OCI-LY7 (cell line): ENCODE measurements around the gene RGS19. TPM values are rescaled to one million over a fixed set of nuclear protein-coding genes. Genes with fewer than 3 reads are reported as not detected.
"Not testable (repeated sequence)": the region's sequence is repeated elsewhere in the genome, so short reads cannot be mapped to it uniquely, and the experiment has no call there.

Experiments used
- BruUV-seq: library from RNA; stranded (reverse); fragments of 400-500 nt; replicated peaks from 2 replicates; lab custom pipeline; 2021; lab: Mats Ljungman, UMichigan
- CTCF ChIA-PET: fragments of 300-600 bp; sonication (Branson Sonifier 250); formaldehyde crosslinking; loops from one replicate; lab custom pipeline; 2022; ENCODE audit warnings: antibody characterized with exemption; ENCODE audit not compliant: unreplicated experiment; lab: Charles Lee
- POLR2A ChIA-PET: fragments of 300-600 bp; sonication (Branson Sonifier 250); formaldehyde crosslinking; loops from one replicate; lab custom pipeline; 2022; ENCODE audit warnings: antibody characterized with exemption; lab: Charles Lee
- DNase-seq: peaks from one replicate; pipeline ENCODE4 v3.0.0-alpha.2; 2015; ENCODE audit warnings: low spot score
- H2AFZ ChIP-seq: fragments of 200-600 bp; sonication (generic), shearing (Covaris generic); 2 replicates; pipeline ENCODE4 v1.6.1; 2014; ENCODE audit warnings: mild to moderate bottlenecking, antibody characterized with exemption, low read length, moderate library complexity
- H3K27ac ChIP-seq: fragments of 200-600 bp; sonication (generic); 2 replicates; pipeline ENCODE4 v1.5.1; 2014; ENCODE audit warnings: mixed run types, low read depth, mild to moderate bottlenecking, moderate library complexity, low read length, inconsistent platforms; ENCODE audit not compliant: poor library complexity, severe bottlenecking
- H3K36me3 ChIP-seq: fragments of 200-600 bp; sonication (generic); 2 replicates; pipeline ENCODE4 v1.6.1; 2014; ENCODE audit warnings: mild to moderate bottlenecking, antibody characterized with exemption, low read length, moderate library complexity, mixed read lengths; ENCODE audit not compliant: insufficient read depth
- H3K4me1 ChIP-seq: fragments of 200-600 bp; sonication (generic); 2 replicates; pipeline ENCODE4 v1.5.1; 2014; ENCODE audit warnings: mild to moderate bottlenecking, low read length; ENCODE audit not compliant: insufficient read depth, poor library complexity, severe bottlenecking
- H3K4me2 ChIP-seq: fragments of 200-600 bp; sonication (generic); 2 replicates; pipeline ENCODE4 v1.6.1; 2014; ENCODE audit warnings: mild to moderate bottlenecking, low read length
- H3K4me3 ChIP-seq: fragments of 200-600 bp; sonication (generic); 2 replicates; pipeline ENCODE4 v1.5.1; 2014; ENCODE audit warnings: mild to moderate bottlenecking, low read depth, low read length; ENCODE audit not compliant: poor library complexity, severe bottlenecking
- H3K79me2 ChIP-seq: fragments of 200-600 bp; sonication (generic); 2 replicates; pipeline ENCODE4 v1.6.1; 2016; ENCODE audit warnings: low read depth, mild to moderate bottlenecking, low read length, moderate library complexity, mixed read lengths; ENCODE audit not compliant: insufficient read depth
- H3K9me2 ChIP-seq: fragments of 200-600 bp; sonication (generic); 2 replicates; pipeline ENCODE4 v1.6.1; 2016; ENCODE audit warnings: mild to moderate bottlenecking, low read length, mixed read lengths; ENCODE audit not compliant: insufficient read depth
- H3K9me3 ChIP-seq: fragments of 200-600 bp; sonication (generic); 2 replicates; pipeline ENCODE4 v1.6.1; 2014; ENCODE audit warnings: mild to moderate bottlenecking, mixed run types, low read length, mixed read lengths
- H4K20me1 ChIP-seq: fragments of 200-600 bp; sonication (generic); 2 replicates; pipeline ENCODE4 v1.6.1; 2014; ENCODE audit warnings: mild to moderate bottlenecking, antibody characterized with exemption, low read length, moderate library complexity, mixed read lengths; ENCODE audit not compliant: insufficient read depth
- EZH2phosphoT487 ChIP-seq: fragments of 200-600 bp; sonication (generic); IDR thresholded peaks from 2 replicates; pipeline ENCODE4 v1.6.1; 2018; ENCODE audit warnings: low read depth, borderline replicate concordance, mild to moderate bottlenecking, mixed run types, antibody characterized with exemption, low read length, moderate library complexity, mixed read lengths
- intact Hi-C: fragments of 100-400 bp; cut with micrococcal nuclease; formaldehyde crosslinking; loops from one replicate; pipeline ENCODE4 v1.10.0; 2022; ENCODE audit not compliant: unreplicated experiment
- total RNA-seq, 2 experiments: library from RNA; depleted of rRNA in 1 of 2; stranded (reverse); fragments of >200 nt in 1 of 2; shearing (Covaris generic) in 1 of 2; gene quantifications; 2 replicates each; pipeline ENCODE4 v1.2.3, GENCODE V29; 2014 to 2022
- TF ChIP-seq, protein P1 (sequence below): fragments of 200-600 bp; sonication (generic); conservative IDR thresholded peaks from 2 replicates; pipeline ENCODE4 v1.5.1; 2014; ENCODE audit warnings: mild to moderate bottlenecking, antibody characterized with exemption, low read length, moderate library complexity, mixed read lengths

RGS19 gene
- total RNA-seq, 2 experiments from 2014 or later: 69.4 to 106 TPM

DNA sequence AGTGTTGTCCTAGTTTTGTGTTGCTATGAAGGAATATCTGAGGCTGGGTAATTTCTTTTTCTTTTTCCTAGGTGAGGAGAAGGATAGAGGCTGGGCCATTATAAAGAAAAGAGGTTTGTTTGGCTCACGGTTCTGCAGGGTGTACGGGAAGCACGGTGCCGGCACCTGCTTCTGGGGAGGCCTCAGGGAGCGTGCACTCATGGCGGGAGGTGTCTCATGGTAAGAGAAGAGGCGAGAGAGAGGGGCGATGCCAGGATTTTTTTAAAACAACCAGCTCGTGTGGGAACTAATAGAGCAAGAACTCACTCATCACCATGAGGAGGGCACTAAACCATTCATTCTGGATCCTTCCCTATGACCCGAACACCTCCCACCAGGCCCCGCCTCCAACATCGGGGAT, 42.3 kb upstream of the RGS19 start:
- TF ChIP-seq, protein P1, sequence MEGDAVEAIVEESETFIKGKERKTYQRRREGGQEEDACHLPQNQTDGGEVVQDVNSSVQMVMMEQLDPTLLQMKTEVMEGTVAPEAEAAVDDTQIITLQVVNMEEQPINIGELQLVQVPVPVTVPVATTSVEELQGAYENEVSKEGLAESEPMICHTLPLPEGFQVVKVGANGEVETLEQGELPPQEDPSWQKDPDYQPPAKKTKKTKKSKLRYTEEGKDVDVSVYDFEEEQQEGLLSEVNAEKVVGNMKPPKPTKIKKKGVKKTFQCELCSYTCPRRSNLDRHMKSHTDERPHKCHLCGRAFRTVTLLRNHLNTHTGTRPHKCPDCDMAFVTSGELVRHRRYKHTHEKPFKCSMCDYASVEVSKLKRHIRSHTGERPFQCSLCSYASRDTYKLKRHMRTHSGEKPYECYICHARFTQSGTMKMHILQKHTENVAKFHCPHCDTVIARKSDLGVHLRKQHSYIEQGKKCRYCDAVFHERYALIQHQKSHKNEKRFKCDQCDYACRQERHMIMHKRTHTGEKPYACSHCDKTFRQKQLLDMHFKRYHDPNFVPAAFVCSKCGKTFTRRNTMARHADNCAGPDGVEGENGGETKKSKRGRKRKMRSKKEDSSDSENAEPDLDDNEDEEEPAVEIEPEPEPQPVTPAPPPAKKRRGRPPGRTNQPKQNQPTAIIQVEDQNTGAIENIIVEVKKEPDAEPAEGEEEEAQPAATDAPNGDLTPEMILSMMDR: no peak
- no peak for TF ChIP-seq EZH2phosphoT487
- Histone ChIP-seq H3K9me3 (no peaks in the 10 kb centered on the region), H4K20me1 (no peaks in the 10 kb centered on the region), H3K4me1 (peaks cover 11% of the 10 kb centered on the region), H3K9me2 (no peaks in the 10 kb centered on the region), H3K79me2 (no peaks in the 10 kb centered on the region), H3K36me3 (no peaks in the 10 kb centered on the region), H3K27ac (no peak overlapping the region), H3K4me3 (no peak overlapping the region), H2AFZ (no peak overlapping the region), H3K4me2 (no peak overlapping the region)
- ChIA-PET POLR2A (no interaction called here), CTCF (no interaction called here)
- no peak for DNase-seq
- intact Hi-C loops: no loop called here
- no TSS peak for BruUV-seq

GRCh38 chr20:64119681-64120341, 40.5 kb upstream of the RGS19 start:
- Histone ChIP-seq H4K20me1 (no peaks in the 10 kb centered on the region), H3K4me3 (peak overlapping the region; percentile 29), H3K36me3 (no peaks in the 10 kb centered on the region), H3K27ac (peak overlapping the region; percentile 9), H3K4me2 (peak overlapping the region; percentile 52), H3K9me2 (no peaks in the 10 kb centered on the region), H3K4me1 (peaks cover 11% of the 10 kb centered on the region), H2AFZ (peak overlapping the region; percentile 70), H3K79me2 (no peaks in the 10 kb centered on the region), H3K9me3 (no peaks in the 10 kb centered on the region)
- BruUV-seq: no TSS peak
- DNase-seq: peak; percentile 16
- ChIA-PET CTCF (interaction anchor here (1.0 kb wide), 3 partner anchors 65 to 139 kb away, joined by 3 read pairs; partner anchors contain the start of gene PRPF6), POLR2A (interaction anchor here (0.9 to 1.2 kb wide), 2 partner anchors 68 to 392 kb away, joined by 3 read pairs; no protein-coding TSS in a partner anchor)
- TF ChIP-seq, protein P1: no peak
- TF ChIP-seq EZH2phosphoT487: no peak
- intact Hi-C loops: loop anchor here (1.0 kb wide), 3 partner anchors 37 to 140 kb away; no protein-coding TSS in a partner anchor

DNA sequence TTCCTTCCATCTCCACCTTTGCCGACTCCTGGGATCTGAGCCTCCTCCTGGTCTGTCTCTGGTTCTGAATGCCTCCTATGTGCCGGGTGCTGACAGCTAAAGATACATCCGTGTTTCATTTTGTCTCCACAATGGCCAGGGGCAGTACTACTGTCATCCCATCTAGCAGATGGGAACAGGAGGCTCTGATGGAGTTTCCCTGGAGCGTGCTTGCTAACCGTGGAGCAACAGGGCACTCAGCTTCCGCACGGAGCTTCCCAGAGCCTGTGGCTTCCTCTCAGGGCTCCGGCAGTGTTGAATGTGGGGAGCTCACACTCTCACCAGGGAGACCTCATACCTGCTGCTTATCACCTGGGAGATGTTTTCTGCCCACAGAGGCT, 40.0 kb upstream of the RGS19 start:
- intact Hi-C loops: no loop called here
- Histone ChIP-seq H3K4me3 (no peak overlapping the region), H3K27ac (no peak overlapping the region), H4K20me1 (no peaks in the 10 kb centered on the region), H3K79me2 (no peaks in the 10 kb centered on the region), H3K4me1 (peaks cover 11% of the 10 kb centered on the region), H3K36me3 (no peaks in the 10 kb centered on the region), H2AFZ (peak overlapping the region; percentile 70; the same call in 1 of the 2 replicates), H3K9me2 (no peaks in the 10 kb centered on the region), H3K9me3 (no peaks in the 10 kb centered on the region), H3K4me2 (no peak overlapping the region)
- ChIA-PET POLR2A (no interaction called here), CTCF (interaction anchor here (1.0 kb wide), 2 partner anchors 65 to 81 kb away, joined by 3 read pairs; no protein-coding TSS in a partner anchor)
- DNase-seq: no peak
- TF ChIP-seq EZH2phosphoT487: no peak
- TF ChIP-seq, protein P1: no peak
- BruUV-seq: no TSS peak

DNA sequence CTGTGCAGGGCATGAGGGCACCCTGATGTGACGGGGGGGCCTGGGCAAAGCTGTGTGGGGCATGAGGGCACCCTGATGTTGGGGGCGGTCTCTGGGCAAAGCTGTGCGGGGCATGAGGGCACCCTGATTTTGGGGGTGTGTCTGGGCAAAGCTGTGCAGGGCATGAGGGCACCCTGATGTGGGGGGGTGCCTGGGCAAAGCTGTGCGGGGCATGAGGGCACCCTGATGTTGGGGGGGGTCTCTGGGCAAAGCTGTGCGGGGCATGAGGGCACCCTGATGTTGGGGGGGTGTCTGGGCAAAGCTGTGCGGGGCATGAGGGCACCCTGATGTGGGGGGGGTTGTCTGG, 38.1 kb upstream of the RGS19 start:
- CTCF ChIA-PET: interaction anchor here (0.6 kb wide), 1 partner anchor 933 kb away, joined by 4 read pairs; no protein-coding TSS in a partner anchor
- H3K4me1 ChIP-seq: peaks cover 11% of the 10 kb centered on the region
- DNase-seq, H3K4me2 ChIP-seq, POLR2A ChIA-PET, H3K9me2 ChIP-seq, H2AFZ ChIP-seq, H3K79me2 ChIP-seq, H4K20me1 ChIP-seq, intact Hi-C loops, BruUV-seq, H3K9me3 ChIP-seq, H3K36me3 ChIP-seq, H3K4me3 ChIP-seq, H3K27ac ChIP-seq: not testable (repeated sequence)
